Gastroesophageal sphincter (tissue), 3 donors: ENCODE measurements around the gene BHLHE23.

Source experiments
- EP300 ChIP-seq: sonication (generic); formaldehyde crosslinking; IDR thresholded peaks from one replicate; pipeline ENCODE4 v1.6.1; 2017; ENCODE audit warnings: antibody characterized with exemption, mild to moderate bottlenecking
- POLR2A ChIP-seq, 2 donors: fragments of 450-650 bp; IDR thresholded peaks; one replicate each; pipeline ENCODE4 v1.6.1; 2017; ENCODE audit warnings: antibody characterized with exemption in 2 of 2, mild to moderate bottlenecking in 2 of 2, moderate library complexity in 1 of 2
- POLR2AphosphoS5 ChIP-seq: sonication (generic); formaldehyde crosslinking; IDR thresholded peaks from one replicate; pipeline ENCODE4 v1.6.1; 2017; ENCODE audit warnings: antibody characterized with exemption
- TF ChIP-seq, protein P1 (sequence below), 4 experiments: fragments of 200-600 bp in 2 of 4; fragments of 450-650 bp in 2 of 4; sonication (generic) in 1 of 4; IDR thresholded peaks; one replicate each; pipeline ENCODE4 v1.5.1; 2017 to 2019; ENCODE audit warnings: antibody characterized with exemption in 4 of 4, mild to moderate bottlenecking in 2 of 4, moderate library complexity in 2 of 4

- TF ChIP-seq POLR2A (IDR thresholded peaks at IDR 0.05) = no peak
- no peak for TF ChIP-seq EP300
- TF ChIP-seq, protein P1, sequence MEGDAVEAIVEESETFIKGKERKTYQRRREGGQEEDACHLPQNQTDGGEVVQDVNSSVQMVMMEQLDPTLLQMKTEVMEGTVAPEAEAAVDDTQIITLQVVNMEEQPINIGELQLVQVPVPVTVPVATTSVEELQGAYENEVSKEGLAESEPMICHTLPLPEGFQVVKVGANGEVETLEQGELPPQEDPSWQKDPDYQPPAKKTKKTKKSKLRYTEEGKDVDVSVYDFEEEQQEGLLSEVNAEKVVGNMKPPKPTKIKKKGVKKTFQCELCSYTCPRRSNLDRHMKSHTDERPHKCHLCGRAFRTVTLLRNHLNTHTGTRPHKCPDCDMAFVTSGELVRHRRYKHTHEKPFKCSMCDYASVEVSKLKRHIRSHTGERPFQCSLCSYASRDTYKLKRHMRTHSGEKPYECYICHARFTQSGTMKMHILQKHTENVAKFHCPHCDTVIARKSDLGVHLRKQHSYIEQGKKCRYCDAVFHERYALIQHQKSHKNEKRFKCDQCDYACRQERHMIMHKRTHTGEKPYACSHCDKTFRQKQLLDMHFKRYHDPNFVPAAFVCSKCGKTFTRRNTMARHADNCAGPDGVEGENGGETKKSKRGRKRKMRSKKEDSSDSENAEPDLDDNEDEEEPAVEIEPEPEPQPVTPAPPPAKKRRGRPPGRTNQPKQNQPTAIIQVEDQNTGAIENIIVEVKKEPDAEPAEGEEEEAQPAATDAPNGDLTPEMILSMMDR (IDR thresholded peaks at IDR 0.05) = no peak
- TF ChIP-seq POLR2AphosphoS5 = no peak
These were observed 19.0 kb upstream of the BHLHE23 start for GRCh38 chr20:63025534-63026331.
